ENCODE results near the gene FAM47E. TPM values are rescaled to one million over a fixed set of nuclear protein-coding genes. Genes with fewer than 3 reads are reported as not detected.

The FAM47E gene
- total RNA-seq, 3 donors from 2014 or later (not counting 1 experiment from before 2014, with no cell fraction given), result 0.21 to 0.85 TPM; not detected in 1

DNA sequence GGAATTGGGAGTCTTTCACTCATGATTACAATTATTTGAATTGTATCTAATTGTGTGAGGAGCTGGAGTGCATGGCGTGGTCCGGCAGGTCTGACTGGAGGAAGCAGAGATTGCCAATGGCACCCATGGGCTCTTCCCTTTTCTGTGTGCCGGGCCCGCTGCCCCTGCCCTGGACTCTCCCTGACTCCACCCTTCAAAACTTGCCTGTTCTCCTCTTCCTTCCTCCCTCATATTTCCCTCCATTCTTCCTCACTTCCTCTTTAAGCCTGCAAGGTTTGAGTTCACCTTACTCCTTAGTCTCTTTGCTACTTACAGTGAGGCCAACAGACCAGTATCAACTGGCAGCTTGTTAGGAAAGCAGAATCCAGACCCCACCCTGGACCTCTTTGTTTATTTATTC, 48.5 kb downstream of the FAM47E start:
- Mint-ChIP-seq H3K27ac (no peak overlapping the region), H3K27me3 (ENCODE audit: low read depth in 2 of 2) (peaks cover 8 to 10% of the 10 kb centered on the region in 2 donors), H3K4me1 (peaks cover 18 to 29% of the 10 kb centered on the region in 2 donors), H3K4me3 (no peak overlapping the region), H3K36me3 (peaks cover 16% of the 10 kb centered on the region), H3K9me3 (peaks cover 2 to 9% of the 10 kb centered on the region in 2 donors)
- Histone ChIP-seq H3K27me3 (ENCODE audit: control insufficient read depth, insufficient read depth, low read length) (no peaks in the 10 kb centered on the region), H3K27ac (ENCODE audit: low read length) (no peak overlapping the region), H3K36me3 (ENCODE audit: control insufficient read depth, insufficient read depth, low read length) (no peaks in the 10 kb centered on the region), H3K9me3 (ENCODE audit: control insufficient read depth, insufficient read depth, low read length) (peaks cover 3% of the 10 kb centered on the region), H3K4me1 (ENCODE audit: control insufficient read depth, insufficient read depth, low read length) (peaks cover 13% of the 10 kb centered on the region), H3K4me3 (ENCODE audit: low read length) (no peak overlapping the region)
- WGBS (ENCODE audit: insufficient coverage), result 87% methylated on average over 4 of the region's 4 CpGs
- DNase-seq, result no peak
- TF ChIP-seq, protein P1, sequence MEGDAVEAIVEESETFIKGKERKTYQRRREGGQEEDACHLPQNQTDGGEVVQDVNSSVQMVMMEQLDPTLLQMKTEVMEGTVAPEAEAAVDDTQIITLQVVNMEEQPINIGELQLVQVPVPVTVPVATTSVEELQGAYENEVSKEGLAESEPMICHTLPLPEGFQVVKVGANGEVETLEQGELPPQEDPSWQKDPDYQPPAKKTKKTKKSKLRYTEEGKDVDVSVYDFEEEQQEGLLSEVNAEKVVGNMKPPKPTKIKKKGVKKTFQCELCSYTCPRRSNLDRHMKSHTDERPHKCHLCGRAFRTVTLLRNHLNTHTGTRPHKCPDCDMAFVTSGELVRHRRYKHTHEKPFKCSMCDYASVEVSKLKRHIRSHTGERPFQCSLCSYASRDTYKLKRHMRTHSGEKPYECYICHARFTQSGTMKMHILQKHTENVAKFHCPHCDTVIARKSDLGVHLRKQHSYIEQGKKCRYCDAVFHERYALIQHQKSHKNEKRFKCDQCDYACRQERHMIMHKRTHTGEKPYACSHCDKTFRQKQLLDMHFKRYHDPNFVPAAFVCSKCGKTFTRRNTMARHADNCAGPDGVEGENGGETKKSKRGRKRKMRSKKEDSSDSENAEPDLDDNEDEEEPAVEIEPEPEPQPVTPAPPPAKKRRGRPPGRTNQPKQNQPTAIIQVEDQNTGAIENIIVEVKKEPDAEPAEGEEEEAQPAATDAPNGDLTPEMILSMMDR (IDR thresholded peaks at IDR 0.05), result no peak
- intact Hi-C loops (cut with micrococcal nuclease), result no loop called here
- no peak for ATAC-seq

DNA sequence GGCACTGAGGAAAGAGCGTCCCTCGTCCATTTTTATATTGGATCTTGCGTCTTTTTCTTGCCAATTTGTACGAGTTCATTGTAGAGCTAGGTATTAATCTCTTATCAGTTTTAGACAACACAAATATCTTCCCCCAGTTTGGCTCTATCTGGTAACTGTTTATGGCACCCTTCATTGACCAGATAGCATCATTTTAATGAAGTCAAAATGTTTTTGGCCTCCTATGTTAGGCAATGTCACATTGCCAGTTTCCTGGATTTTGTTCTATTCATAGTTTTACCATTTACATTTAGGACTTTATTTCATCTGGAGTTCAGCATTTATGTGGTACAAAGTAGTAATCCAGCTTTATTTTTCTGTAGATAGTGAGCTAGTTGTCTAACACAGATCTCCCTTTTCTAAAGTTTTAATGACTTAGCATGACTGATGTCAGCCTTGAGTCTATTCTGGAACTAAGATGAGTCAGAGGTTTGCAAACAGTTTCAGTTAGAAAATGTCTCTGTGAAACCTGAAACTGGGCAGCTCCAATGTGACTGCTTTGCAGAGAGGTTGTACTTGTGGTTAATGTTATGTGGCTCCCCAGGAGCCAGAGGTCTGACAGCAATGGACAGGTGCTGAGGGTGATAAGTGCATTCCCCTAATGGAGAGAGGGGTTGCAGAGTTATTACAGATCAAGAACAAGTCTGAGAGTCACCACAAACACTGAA, 49.7 kb downstream of the FAM47E start:
- Mint-ChIP-seq H3K27ac (peak overlapping the region in 1 of 2 donors; percentile 29), H3K9me3 (peaks cover 2 to 5% of the 10 kb centered on the region in 2 donors), H3K27me3 (ENCODE audit: low read depth in 2 of 2) (peaks cover 2 to 7% of the 10 kb centered on the region in 2 donors), H3K36me3 (peaks cover 11% of the 10 kb centered on the region), H3K4me3 (no peak overlapping the region), H3K4me1 (peaks cover 27 to 41% of the 10 kb centered on the region in 2 donors)
- H3K4me3 ChIP-seq (ENCODE audit: low read length), result no peak overlapping the region
- DNase-seq, result no peak
- H3K9me3 ChIP-seq (ENCODE audit: control insufficient read depth, insufficient read depth, low read length), result peaks cover 3% of the 10 kb centered on the region
- WGBS (ENCODE audit: insufficient coverage), result 93% methylated on average over 4 of the region's 4 CpGs
- TF ChIP-seq, protein P1 (IDR thresholded peaks at IDR 0.05), result no peak
- H3K27me3 ChIP-seq (ENCODE audit: control insufficient read depth, insufficient read depth, low read length), result no peaks in the 10 kb centered on the region
- no peaks in the 10 kb centered on the region for H3K36me3 ChIP-seq (ENCODE audit: control insufficient read depth, insufficient read depth, low read length)
- H3K27ac ChIP-seq (ENCODE audit: low read length), result no peak overlapping the region
- peaks cover 23% of the 10 kb centered on the region for H3K4me1 ChIP-seq (ENCODE audit: control insufficient read depth, insufficient read depth, low read length)
- intact Hi-C loops (cut with micrococcal nuclease), result no loop called here
- peak; percentile 24 to 46 (median 32) for ATAC-seq

DNA sequence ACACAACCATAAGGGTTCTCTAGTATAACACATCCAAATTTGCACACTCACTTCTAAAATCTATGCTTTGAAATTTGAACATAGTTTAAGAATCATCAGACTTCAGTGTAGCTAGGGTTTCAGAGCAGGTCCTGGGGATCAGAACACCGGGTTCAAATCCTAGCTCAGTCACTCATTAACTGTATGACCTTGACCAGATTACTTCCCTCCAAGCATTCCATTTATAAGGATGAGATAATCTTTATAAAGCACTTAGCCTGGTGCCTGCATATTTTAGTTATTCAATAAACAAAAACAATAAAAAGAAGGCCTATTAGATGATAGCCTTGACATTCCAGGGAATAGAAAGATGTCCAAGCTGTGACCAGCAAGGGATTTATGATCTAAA, 50.2 kb downstream of the FAM47E start:
- Histone ChIP-seq H3K4me3 (ENCODE audit: low read length) (no peak overlapping the region), H3K36me3 (ENCODE audit: control insufficient read depth, insufficient read depth, low read length) (no peaks in the 10 kb centered on the region), H3K4me1 (ENCODE audit: control insufficient read depth, insufficient read depth, low read length) (peaks cover 25% of the 10 kb centered on the region), H3K27ac (ENCODE audit: low read length) (no peak overlapping the region), H3K9me3 (ENCODE audit: control insufficient read depth, insufficient read depth, low read length) (peaks cover 3% of the 10 kb centered on the region), H3K27me3 (ENCODE audit: control insufficient read depth, insufficient read depth, low read length) (no peaks in the 10 kb centered on the region)
- H3K27ac Mint-ChIP-seq, result no peak overlapping the region
- peaks cover 27 to 46% of the 10 kb centered on the region in 2 donors for H3K4me1 Mint-ChIP-seq
- ATAC-seq (no peak), DNase-seq (no peak)
- TF ChIP-seq, protein P1 (IDR thresholded peaks at IDR 0.05), result no peak
- peaks cover 2 to 4% of the 10 kb centered on the region in 2 donors for H3K9me3 Mint-ChIP-seq
- intact Hi-C loops (cut with micrococcal nuclease), result no loop called here
- H3K4me3 Mint-ChIP-seq, result no peak overlapping the region
- WGBS (ENCODE audit: insufficient coverage), result 83% methylated on average over 1 of the region's 1 CpG
- peaks cover 7% of the 10 kb centered on the region for H3K36me3 Mint-ChIP-seq
- peaks cover 0 to 7% of the 10 kb centered on the region in 2 donors for H3K27me3 Mint-ChIP-seq (ENCODE audit: low read depth in 2 of 2)

Measured in natural killer cell (primary cell).